ENCODE data around the gene ITPA.

ITPA gene

GRCh38 chr20:3251806-3252205, 42.5 kb downstream of the ITPA start:
- TF ChIP-seq CTCF (IDR thresholded peaks at IDR 0.05): no peak
- Histone ChIP-seq H3K27ac (no peak overlapping the region), H3K4me3 (no peak overlapping the region)
- DNase-seq (ENCODE audit: low spot score): no peak

- H3K4me3 ChIP-seq: no peak overlapping the region
- no peak overlapping the region for H3K27ac ChIP-seq
- TF ChIP-seq CTCF (IDR thresholded peaks at IDR 0.05): no peak
- DNase-seq (ENCODE audit: low spot score): no peak
These were observed 46.4 kb downstream of the ITPA start for GRCh38 chr20:3255728-3256127.

GRCh38 chr20:3258429-3258828, 49.1 kb downstream of the ITPA start:
- no peak overlapping the region for H3K27ac ChIP-seq
- no peak overlapping the region for H3K4me3 ChIP-seq
- TF ChIP-seq CTCF (IDR thresholded peaks at IDR 0.05): no peak
- no peak for DNase-seq (ENCODE audit: low spot score)

GRCh38 chr20:3262566-3262965, 53.3 kb downstream of the ITPA start:
- TF ChIP-seq CTCF (IDR thresholded peaks at IDR 0.05): no peak
- Histone ChIP-seq H3K4me3 (no peak overlapping the region), H3K27ac (no peak overlapping the region)
- no peak for DNase-seq (ENCODE audit: low spot score)

- no peak for TF ChIP-seq CTCF (IDR thresholded peaks at IDR 0.05)
- Histone ChIP-seq H3K4me3 (no peak overlapping the region), H3K27ac (no peak overlapping the region)
- DNase-seq (ENCODE audit: low spot score): no peak
These were observed 60.8 kb downstream of the ITPA start for GRCh38 chr20:3270051-3270450.

- TF ChIP-seq CTCF (IDR thresholded peaks at IDR 0.05): no peak
- Histone ChIP-seq H3K27ac (no peak overlapping the region), H3K4me3 (no peak overlapping the region)
- DNase-seq (ENCODE audit: low spot score): no peak
These were observed 64.1 kb downstream of the ITPA start for GRCh38 chr20:3273371-3273770.

Data from coronary artery (tissue), 2 donors.